Measurements from ENCODE around the gene MTO1. TPM values are rescaled to one million over a fixed set of nuclear protein-coding genes. Genes with fewer than 3 reads are reported as not detected.
A peak's percentile ranks its signal among the peaks of the same experiment; 100 is the strongest.

The MTO1 gene
- total RNA-seq, 2 experiments from 2014 or later = 63.8 to 72.5 TPM

GRCh38 chr6:73521351-73521985, 59.9 kb downstream of the MTO1 start:
- Histone ChIP-seq H3K36me3 (ENCODE audit: insufficient read depth, low read length) (peaks cover 42% of the 10 kb centered on the region), H2AFZ (ENCODE audit: low read length) (peak overlapping the region; percentile 42; the same call in 1 of the 2 replicates), H4K20me1 (ENCODE audit: insufficient read depth, low read length) (peaks cover 16% of the 10 kb centered on the region), H3K9me3 (ENCODE audit: low read length) (no peaks in the 10 kb centered on the region), H3K79me2 (ENCODE audit: insufficient read depth, low read depth, low read length) (peaks cover 50% of the 10 kb centered on the region; the same call in 1 of the 2 replicates), H3K4me3 (ENCODE audit: low read depth, low read length, poor library complexity, severe bottlenecking) (peak overlapping the region; percentile 99), H3K4me2 (ENCODE audit: low read length) (peak overlapping the region; percentile 97), H3K4me1 (ENCODE audit: insufficient read depth, low read length, poor library complexity, severe bottlenecking) (peaks cover 27% of the 10 kb centered on the region), H3K9me2 (ENCODE audit: insufficient read depth, low read length) (no peaks in the 10 kb centered on the region), H3K27ac (ENCODE audit: low read depth, low read length, poor library complexity, severe bottlenecking) (peak overlapping the region; percentile 97)
- intact Hi-C loops (cut with micrococcal nuclease; ENCODE audit: unreplicated experiment) = loop anchor here (1.0 to 5.0 kb wide), 5 partner anchors 65 to 1766 kb away; partner anchors contain the start of gene KCNQ5
- CTCF ChIA-PET (ENCODE audit: unreplicated experiment) = interaction anchor here (0.6 kb wide), 2 partner anchors 27 to 48 kb away, joined by 5 to 10 read pairs; no protein-coding TSS in a partner anchor
- POLR2A ChIA-PET = interaction anchor here (0.6 to 3.5 kb wide), 21 partner anchors 9 to 726 kb away, joined by 3 to 33 read pairs (median 4); partner anchors contain the start of genes MTO1 and SLC17A5
- TSS peak; percentile 85 for BruUV-seq (replicated peaks)
- no peak for TF ChIP-seq CTCF (conservative IDR thresholded peaks at IDR 0.05; ENCODE audit: low read length)
- TF ChIP-seq EZH2phosphoT487 (IDR thresholded peaks at IDR 0.05; ENCODE audit: borderline replicate concordance, low read depth, low read length) = no peak
- no peak for DNase-seq (ENCODE audit: low spot score)

GRCh38 chr6:73523434-73524123, 62.0 kb downstream of the MTO1 start:
- BruUV-seq (replicated peaks) = no TSS peak
- no peak for TF ChIP-seq EZH2phosphoT487 (IDR thresholded peaks at IDR 0.05; ENCODE audit: borderline replicate concordance, low read depth, low read length)
- H3K4me3 ChIP-seq (ENCODE audit: low read depth, low read length, poor library complexity, severe bottlenecking) = peak overlapping the region; percentile 99

GRCh38 chr6:73525546-73526330, 64.2 kb downstream of the MTO1 start:
- CTCF ChIA-PET (ENCODE audit: unreplicated experiment) = no interaction called here
- no peak for TF ChIP-seq EZH2phosphoT487 (IDR thresholded peaks at IDR 0.05; ENCODE audit: borderline replicate concordance, low read depth, low read length)
- TF ChIP-seq CTCF (conservative IDR thresholded peaks at IDR 0.05; ENCODE audit: low read length) = no peak
- no TSS peak for BruUV-seq (replicated peaks)

More at GRCh38 chr6:73523434-73524123, 62.0 kb downstream of the MTO1 start:
- Histone ChIP-seq H3K27ac (ENCODE audit: low read depth, low read length, poor library complexity, severe bottlenecking) (peak overlapping the region; percentile 97), H3K9me3 (ENCODE audit: low read length) (no peaks in the 10 kb centered on the region), H3K4me2 (ENCODE audit: low read length) (peak overlapping the region; percentile 97), H2AFZ (ENCODE audit: low read length) (peak overlapping the region; percentile 85), H4K20me1 (ENCODE audit: insufficient read depth, low read length) (peaks cover 8% of the 10 kb centered on the region), H3K79me2 (ENCODE audit: insufficient read depth, low read depth, low read length) (peaks cover 40% of the 10 kb centered on the region; the same call in 1 of the 2 replicates), H3K36me3 (ENCODE audit: insufficient read depth, low read length) (peaks cover 23% of the 10 kb centered on the region), H3K4me1 (ENCODE audit: insufficient read depth, low read length, poor library complexity, severe bottlenecking) (peaks cover 11% of the 10 kb centered on the region), H3K9me2 (ENCODE audit: insufficient read depth, low read length) (no peaks in the 10 kb centered on the region)
- ChIA-PET POLR2A (interaction anchor here (0.7 to 3.5 kb wide), 14 partner anchors 9 to 130 kb away, joined by 3 to 27 read pairs (median 4); partner anchors contain the start of gene SLC17A5), CTCF (ENCODE audit: unreplicated experiment) (interaction anchor here (1.0 kb wide), 1 partner anchor 56 kb away, joined by 3 read pairs; no protein-coding TSS in a partner anchor)
- peak; percentile 87 for DNase-seq (ENCODE audit: low spot score)
- intact Hi-C loops (cut with micrococcal nuclease; ENCODE audit: unreplicated experiment) = loop anchor here (5.0 kb wide), 3 partner anchors 216 to 1764 kb away; partner anchors contain the start of gene KCNQ5

More at GRCh38 chr6:73525546-73526330, 64.2 kb downstream of the MTO1 start:
- Histone ChIP-seq H4K20me1 (ENCODE audit: insufficient read depth, low read length) (no peaks in the 10 kb centered on the region), H2AFZ (ENCODE audit: low read length) (no peak overlapping the region), H3K9me3 (ENCODE audit: low read length) (no peaks in the 10 kb centered on the region), H3K4me1 (ENCODE audit: insufficient read depth, low read length, poor library complexity, severe bottlenecking) (peaks cover 11% of the 10 kb centered on the region), H3K27ac (ENCODE audit: low read depth, low read length, poor library complexity, severe bottlenecking) (no peak overlapping the region), H3K9me2 (ENCODE audit: insufficient read depth, low read length) (no peaks in the 10 kb centered on the region), H3K79me2 (ENCODE audit: insufficient read depth, low read depth, low read length) (peaks cover 19% of the 10 kb centered on the region; the same call in 1 of the 2 replicates), H3K4me2 (ENCODE audit: low read length) (no peak overlapping the region), H3K36me3 (ENCODE audit: insufficient read depth, low read length) (peaks cover under 1% of the 10 kb centered on the region), H3K4me3 (ENCODE audit: low read depth, low read length, poor library complexity, severe bottlenecking) (no peak overlapping the region)
- no peak for DNase-seq (ENCODE audit: low spot score)
- POLR2A ChIA-PET = interaction anchor here (0.6 to 0.8 kb wide), 3 partner anchors 12 to 85 kb away, joined by 3 read pairs; no protein-coding TSS in a partner anchor
- intact Hi-C loops (cut with micrococcal nuclease; ENCODE audit: unreplicated experiment) = no loop called here
